ENCODE measurements around the gene CCDC141. TPM values are rescaled to one million over a fixed set of nuclear protein-coding genes. Genes with fewer than 3 reads are reported as not detected.

Gene CCDC141
- polyA plus RNA-seq, 1 donor, result 0.70 TPM

DNA sequence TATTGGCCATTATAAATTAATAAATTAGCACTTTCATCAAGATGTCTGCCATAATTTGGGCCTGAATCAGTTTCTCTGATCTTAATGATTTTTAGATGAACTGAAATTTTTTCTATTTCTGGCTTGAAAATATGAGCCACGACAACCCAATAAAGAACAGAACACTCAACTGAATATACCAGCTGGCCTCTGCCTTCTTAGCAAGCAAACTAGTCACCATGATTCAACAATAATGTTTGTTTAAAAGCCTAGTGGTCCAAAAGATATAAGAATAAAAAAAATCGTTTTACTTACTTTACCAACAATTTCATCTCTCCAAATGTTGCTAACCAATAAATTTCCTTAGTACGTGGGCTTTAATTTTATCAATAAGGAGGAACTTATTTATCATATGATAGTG is 176.0 kb downstream of the CCDC141 start:
- H3K27me3 ChIP-seq (ENCODE audit: control insufficient read depth, insufficient read depth, low read length), result no peaks in the 10 kb centered on the region
- H3K27ac ChIP-seq (ENCODE audit: low read length), result no peak overlapping the region
- no peak overlapping the region for H3K4me3 ChIP-seq (ENCODE audit: low read length)
- H3K9me3 ChIP-seq (ENCODE audit: control insufficient read depth, low read depth, low read length), result no peaks in the 10 kb centered on the region
- DNase-seq, result no peak
- H3K36me3 ChIP-seq (ENCODE audit: control insufficient read depth, insufficient read depth, low read length), result no peaks in the 10 kb centered on the region
- no peaks in the 10 kb centered on the region for H3K4me1 ChIP-seq (ENCODE audit: control insufficient read depth, insufficient read depth, low read length)
- WGBS (ENCODE audit: insufficient coverage, low lambda C conversion rate), result no CpG with 5 or more reads among the region's 3 CpGs

DNA sequence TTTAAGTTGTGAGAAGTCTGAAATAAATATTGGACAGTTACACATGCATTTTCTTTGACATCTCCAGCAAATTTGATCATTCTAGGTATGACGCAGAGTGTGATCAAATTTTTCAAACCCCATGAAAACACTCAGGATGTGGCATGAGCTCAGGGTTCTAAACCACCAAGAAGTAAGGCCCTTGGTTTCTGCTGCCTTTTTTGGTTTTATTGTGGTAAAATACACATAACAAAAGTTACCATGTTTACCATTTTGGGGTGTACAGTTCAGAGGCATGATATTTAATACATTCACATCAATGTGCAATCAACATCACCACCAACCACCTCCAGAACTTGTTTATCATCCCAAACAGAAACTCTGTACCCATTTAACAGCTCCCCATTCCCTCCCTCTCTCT is 178.4 kb downstream of the CCDC141 start:
- Histone ChIP-seq H3K36me3 (ENCODE audit: control insufficient read depth, insufficient read depth, low read length) (no peaks in the 10 kb centered on the region), H3K9me3 (ENCODE audit: control insufficient read depth, low read depth, low read length) (no peaks in the 10 kb centered on the region), H3K27me3 (ENCODE audit: control insufficient read depth, insufficient read depth, low read length) (no peaks in the 10 kb centered on the region), H3K4me1 (ENCODE audit: control insufficient read depth, insufficient read depth, low read length) (no peaks in the 10 kb centered on the region), H3K27ac (ENCODE audit: low read length) (no peak overlapping the region), H3K4me3 (ENCODE audit: low read length) (no peak overlapping the region)
- DNase-seq, result no peak
- no CpG with 5 or more reads among the region's 1 CpG for WGBS (ENCODE audit: insufficient coverage, low lambda C conversion rate)

DNA sequence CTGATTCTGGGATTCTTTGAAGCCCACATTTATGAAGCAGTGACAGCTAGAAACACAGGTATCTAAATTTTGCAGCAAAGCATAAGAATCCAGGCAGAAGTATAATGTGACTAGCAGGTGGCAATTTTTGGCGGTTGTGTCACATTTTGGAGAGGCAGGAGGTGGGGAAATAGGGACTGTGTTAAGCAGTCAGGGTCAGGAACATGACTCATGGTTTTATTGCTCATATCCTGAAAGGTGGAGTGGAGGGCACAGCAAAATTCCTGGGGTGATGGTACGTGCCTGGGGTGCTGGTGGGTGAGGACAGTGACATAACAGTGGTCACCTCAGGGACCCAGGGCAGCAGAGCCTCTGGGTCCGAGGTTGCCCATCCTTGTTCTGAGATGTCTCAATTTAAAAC is 179.2 kb downstream of the CCDC141 start:
- Histone ChIP-seq H3K4me1 (ENCODE audit: control insufficient read depth, insufficient read depth, low read length) (no peaks in the 10 kb centered on the region), H3K36me3 (ENCODE audit: control insufficient read depth, insufficient read depth, low read length) (no peaks in the 10 kb centered on the region), H3K27ac (ENCODE audit: low read length) (no peak overlapping the region), H3K4me3 (ENCODE audit: low read length) (no peak overlapping the region), H3K27me3 (ENCODE audit: control insufficient read depth, insufficient read depth, low read length) (no peaks in the 10 kb centered on the region), H3K9me3 (ENCODE audit: control insufficient read depth, low read depth, low read length) (no peaks in the 10 kb centered on the region)
- WGBS (ENCODE audit: insufficient coverage, low lambda C conversion rate), result no CpG with 5 or more reads among the region's 3 CpGs
- DNase-seq, result no peak

DNA sequence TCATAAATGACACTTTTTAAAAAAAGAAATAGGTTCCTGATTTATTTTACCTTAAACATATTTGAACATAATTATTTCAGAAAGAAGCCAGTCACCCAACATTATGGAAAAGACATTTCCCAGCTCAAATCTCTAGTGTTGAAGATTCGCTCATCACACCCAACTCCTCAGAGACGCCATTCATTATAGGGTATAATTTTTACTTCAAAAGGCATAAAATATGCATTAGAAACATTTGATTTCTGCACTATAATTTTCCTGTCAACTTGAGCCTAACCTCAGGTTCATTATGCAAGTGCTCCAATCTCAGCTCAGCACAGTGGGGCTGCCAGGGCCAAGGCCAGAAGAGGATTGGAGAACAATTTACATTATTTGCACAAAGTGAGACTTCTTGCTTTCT is 183.9 kb downstream of the CCDC141 start:
- no CpG with 5 or more reads among the region's 2 CpGs for WGBS (ENCODE audit: insufficient coverage, low lambda C conversion rate)
- H3K27ac ChIP-seq (ENCODE audit: low read length), result no peak overlapping the region
- H3K9me3 ChIP-seq (ENCODE audit: control insufficient read depth, low read depth, low read length), result no peaks in the 10 kb centered on the region

DNA sequence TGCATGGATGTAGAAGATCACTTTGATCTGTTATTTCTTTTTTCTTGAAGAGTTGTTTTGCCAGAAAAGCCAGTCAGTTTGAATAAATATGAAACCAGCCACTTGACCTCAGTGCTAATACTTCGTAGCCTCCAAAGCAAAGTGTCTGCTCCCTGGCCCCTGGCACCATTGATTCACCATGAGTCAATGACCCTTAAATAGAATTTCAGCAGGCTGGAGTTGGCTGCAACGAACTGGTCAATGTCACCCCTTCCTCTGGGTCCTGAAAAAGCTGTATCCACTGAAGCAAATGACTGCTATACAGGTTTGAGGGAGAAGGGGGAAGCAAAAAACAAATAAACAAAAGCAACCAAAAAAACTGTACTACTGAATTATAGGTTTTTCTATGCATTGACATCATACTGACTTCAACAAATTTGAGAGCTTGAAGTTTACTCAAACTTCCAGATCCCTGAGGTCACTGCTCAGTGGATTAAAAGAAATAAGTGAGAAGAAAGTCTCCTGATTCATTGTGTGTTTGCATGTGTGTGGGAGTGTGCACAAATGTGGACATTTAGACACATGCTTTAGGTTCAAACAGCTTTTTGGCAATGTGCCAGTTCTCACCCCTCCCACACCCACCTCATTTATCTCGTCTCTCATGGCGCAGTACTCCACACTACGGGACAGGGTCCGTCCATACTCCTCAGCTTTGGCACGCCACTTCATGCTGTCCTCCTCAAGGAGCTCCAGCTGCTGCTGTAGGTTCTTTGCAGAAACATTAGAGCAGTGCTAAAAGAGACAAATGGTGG is 184.6 kb downstream of the CCDC141 start:
- Histone ChIP-seq H3K4me3 (ENCODE audit: low read length) (no peak overlapping the region), H3K27ac (ENCODE audit: low read length) (no peak overlapping the region), H3K27me3 (ENCODE audit: control insufficient read depth, insufficient read depth, low read length) (no peaks in the 10 kb centered on the region), H3K4me1 (ENCODE audit: control insufficient read depth, insufficient read depth, low read length) (peaks cover 5% of the 10 kb centered on the region), H3K9me3 (ENCODE audit: control insufficient read depth, low read depth, low read length) (no peaks in the 10 kb centered on the region), H3K36me3 (ENCODE audit: control insufficient read depth, insufficient read depth, low read length) (no peaks in the 10 kb centered on the region)
- WGBS (ENCODE audit: insufficient coverage, low lambda C conversion rate), result 100% methylated on average over 1 of the region's 7 CpGs
- DNase-seq, result peak in 1 of 2 donors; percentile 9

More for the DNA sequence above, 183.9 kb downstream of the CCDC141 start:
- no peak overlapping the region for H3K4me3 ChIP-seq (ENCODE audit: low read length)
- no peaks in the 10 kb centered on the region for H3K27me3 ChIP-seq (ENCODE audit: control insufficient read depth, insufficient read depth, low read length)
- no peak for DNase-seq
- peaks cover 5% of the 10 kb centered on the region for H3K4me1 ChIP-seq (ENCODE audit: control insufficient read depth, insufficient read depth, low read length)
- no peaks in the 10 kb centered on the region for H3K36me3 ChIP-seq (ENCODE audit: control insufficient read depth, insufficient read depth, low read length)

DNA sequence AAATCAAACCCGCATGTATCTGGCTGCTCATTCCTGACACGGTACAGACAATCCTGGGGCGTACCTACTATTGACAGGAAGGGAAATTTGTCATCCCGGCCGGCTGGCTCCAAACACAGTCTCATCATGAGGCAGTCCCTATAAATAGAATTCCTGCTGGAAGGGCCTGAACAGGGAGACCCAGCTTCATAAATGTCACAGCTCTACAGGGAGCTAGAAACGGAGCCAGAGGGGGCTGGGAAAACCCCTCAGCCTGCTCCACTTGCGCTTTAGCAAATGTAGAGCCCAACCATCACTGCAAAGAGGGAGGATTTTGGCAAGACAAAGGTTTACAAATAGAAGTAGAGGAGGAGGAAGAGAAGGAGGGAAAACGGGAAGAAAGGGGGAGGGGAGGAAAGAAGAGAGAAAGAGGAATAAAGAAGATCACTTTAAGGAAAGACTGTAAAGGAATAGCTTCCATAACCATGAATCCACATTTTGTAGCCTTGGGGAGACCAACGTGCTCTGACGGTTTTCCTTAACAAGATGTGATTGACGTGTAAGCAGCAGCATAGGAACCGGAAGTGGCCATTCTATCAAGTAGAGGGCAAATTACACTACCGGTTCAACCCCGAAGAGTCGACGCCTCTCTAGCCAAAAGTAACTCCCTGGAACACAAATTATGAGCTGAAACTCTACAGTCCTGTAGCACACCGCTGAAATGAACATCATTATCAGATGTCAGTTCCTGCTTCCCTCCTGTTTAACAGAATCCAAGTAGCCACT is 185.9 kb downstream of the CCDC141 start:
- no peaks in the 10 kb centered on the region for H3K9me3 ChIP-seq (ENCODE audit: control insufficient read depth, low read depth, low read length)
- no peaks in the 10 kb centered on the region for H3K36me3 ChIP-seq (ENCODE audit: control insufficient read depth, insufficient read depth, low read length)
- peak overlapping the region; percentile 24 for H3K27ac ChIP-seq (ENCODE audit: low read length)
- WGBS (ENCODE audit: insufficient coverage, low lambda C conversion rate), result 52% methylated on average over 3 of the region's 17 CpGs
- peak; percentile 25 to 39 for DNase-seq
- H3K4me3 ChIP-seq (ENCODE audit: low read length), result no peak overlapping the region
- no peaks in the 10 kb centered on the region for H3K27me3 ChIP-seq (ENCODE audit: control insufficient read depth, insufficient read depth, low read length)
- peaks cover 5% of the 10 kb centered on the region for H3K4me1 ChIP-seq (ENCODE audit: control insufficient read depth, insufficient read depth, low read length)

DNA sequence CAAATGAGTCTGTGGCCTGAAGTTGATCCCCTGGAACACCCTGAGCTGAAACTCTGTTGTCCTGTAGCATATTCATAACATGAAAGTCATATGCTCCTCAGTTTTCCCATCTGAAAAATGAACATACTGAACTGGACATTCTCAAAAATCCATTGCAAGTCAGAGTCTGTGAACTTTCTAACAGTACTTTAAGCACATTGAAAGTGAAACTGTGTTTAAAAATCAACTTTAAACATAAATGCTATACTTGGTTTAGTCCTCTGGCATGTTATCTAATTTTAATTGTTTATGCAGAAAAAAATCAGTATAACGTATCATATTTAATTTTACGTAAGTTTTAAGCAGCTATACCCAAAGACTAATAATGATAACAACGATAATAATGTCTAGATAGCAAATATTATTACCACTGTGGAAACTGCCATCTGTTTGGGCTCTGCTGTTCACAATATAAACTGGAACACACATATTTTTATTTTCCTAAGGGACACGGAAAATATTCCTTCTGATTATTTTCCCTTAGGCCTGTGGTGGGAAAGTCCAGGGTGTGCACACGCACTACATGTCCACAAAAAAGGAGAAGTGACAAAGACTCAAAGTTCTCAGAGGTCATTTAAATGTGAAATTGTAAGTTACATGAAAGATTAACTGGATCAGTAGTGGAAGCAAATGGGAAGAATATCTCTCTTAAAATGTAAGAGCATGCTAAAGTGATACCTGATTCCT is 186.6 kb downstream of the CCDC141 start:
- H3K9me3 ChIP-seq (ENCODE audit: control insufficient read depth, low read depth, low read length), result no peaks in the 10 kb centered on the region
- H3K27ac ChIP-seq (ENCODE audit: low read length), result no peak overlapping the region
- peaks cover 5% of the 10 kb centered on the region for H3K4me1 ChIP-seq (ENCODE audit: control insufficient read depth, insufficient read depth, low read length)
- 79% methylated on average over 5 of the region's 5 CpGs for WGBS (ENCODE audit: insufficient coverage, low lambda C conversion rate)
- no peak for DNase-seq
- no peaks in the 10 kb centered on the region for H3K36me3 ChIP-seq (ENCODE audit: control insufficient read depth, insufficient read depth, low read length)
- no peaks in the 10 kb centered on the region for H3K27me3 ChIP-seq (ENCODE audit: control insufficient read depth, insufficient read depth, low read length)
- no peak overlapping the region for H3K4me3 ChIP-seq (ENCODE audit: low read length)

DNA sequence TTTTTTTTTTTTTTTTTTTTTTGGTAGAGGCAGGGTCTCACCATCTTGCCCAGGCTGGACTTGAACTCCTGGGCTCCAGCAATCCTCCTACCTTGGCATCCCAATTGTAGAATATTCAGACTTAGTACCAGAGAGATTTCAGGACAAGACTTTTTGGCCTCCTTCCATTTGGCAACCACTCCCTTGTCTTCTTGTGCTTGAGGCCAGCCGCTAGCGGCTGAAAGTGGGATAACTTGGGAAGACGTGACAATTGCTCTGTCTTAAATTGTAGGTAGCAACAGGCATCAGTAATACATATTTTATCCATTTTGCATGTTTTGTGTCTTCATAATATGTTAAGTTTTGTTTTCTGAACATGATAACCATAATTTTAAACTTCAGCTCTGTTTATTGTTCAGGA is 189.4 kb downstream of the CCDC141 start:
- H3K27ac ChIP-seq (ENCODE audit: low read length), result no peak overlapping the region
- no peak for DNase-seq
- H3K4me3 ChIP-seq (ENCODE audit: low read length), result no peak overlapping the region
- 83% methylated on average over 3 of the region's 3 CpGs for WGBS (ENCODE audit: insufficient coverage, low lambda C conversion rate)
- peaks cover 5% of the 10 kb centered on the region for H3K4me1 ChIP-seq (ENCODE audit: control insufficient read depth, insufficient read depth, low read length)
- no peaks in the 10 kb centered on the region for H3K27me3 ChIP-seq (ENCODE audit: control insufficient read depth, insufficient read depth, low read length)
- H3K36me3 ChIP-seq (ENCODE audit: control insufficient read depth, insufficient read depth, low read length), result no peaks in the 10 kb centered on the region
- H3K9me3 ChIP-seq (ENCODE audit: control insufficient read depth, low read depth, low read length), result no peaks in the 10 kb centered on the region

DNA sequence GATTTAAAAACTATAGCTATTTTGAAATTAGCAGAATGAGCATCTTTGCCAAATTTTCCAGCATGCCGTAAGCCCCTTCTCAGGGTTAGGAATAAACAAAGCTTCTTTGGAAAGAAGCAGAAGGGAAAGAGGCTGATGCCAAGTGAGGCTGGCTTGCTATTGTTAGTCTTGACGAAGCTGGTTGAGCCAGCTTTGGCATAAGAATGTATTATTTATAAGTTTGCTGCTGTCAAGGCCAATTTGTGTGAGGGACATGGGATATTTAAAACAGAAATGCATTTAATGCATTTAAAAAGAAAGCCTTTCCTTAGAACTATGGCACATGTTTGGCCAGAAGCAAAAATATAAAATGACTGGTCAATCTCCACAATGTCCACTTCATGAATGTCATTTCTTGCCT is 190.2 kb downstream of the CCDC141 start:
- Histone ChIP-seq H3K36me3 (ENCODE audit: control insufficient read depth, insufficient read depth, low read length) (no peaks in the 10 kb centered on the region), H3K27ac (ENCODE audit: low read length) (no peak overlapping the region), H3K4me3 (ENCODE audit: low read length) (no peak overlapping the region), H3K4me1 (ENCODE audit: control insufficient read depth, insufficient read depth, low read length) (peaks cover 5% of the 10 kb centered on the region), H3K27me3 (ENCODE audit: control insufficient read depth, insufficient read depth, low read length) (no peaks in the 10 kb centered on the region), H3K9me3 (ENCODE audit: control insufficient read depth, low read depth, low read length) (no peaks in the 10 kb centered on the region)
- WGBS (ENCODE audit: insufficient coverage, low lambda C conversion rate), result no CpG with 5 or more reads among the region's 2 CpGs
- DNase-seq, result no peak

DNA sequence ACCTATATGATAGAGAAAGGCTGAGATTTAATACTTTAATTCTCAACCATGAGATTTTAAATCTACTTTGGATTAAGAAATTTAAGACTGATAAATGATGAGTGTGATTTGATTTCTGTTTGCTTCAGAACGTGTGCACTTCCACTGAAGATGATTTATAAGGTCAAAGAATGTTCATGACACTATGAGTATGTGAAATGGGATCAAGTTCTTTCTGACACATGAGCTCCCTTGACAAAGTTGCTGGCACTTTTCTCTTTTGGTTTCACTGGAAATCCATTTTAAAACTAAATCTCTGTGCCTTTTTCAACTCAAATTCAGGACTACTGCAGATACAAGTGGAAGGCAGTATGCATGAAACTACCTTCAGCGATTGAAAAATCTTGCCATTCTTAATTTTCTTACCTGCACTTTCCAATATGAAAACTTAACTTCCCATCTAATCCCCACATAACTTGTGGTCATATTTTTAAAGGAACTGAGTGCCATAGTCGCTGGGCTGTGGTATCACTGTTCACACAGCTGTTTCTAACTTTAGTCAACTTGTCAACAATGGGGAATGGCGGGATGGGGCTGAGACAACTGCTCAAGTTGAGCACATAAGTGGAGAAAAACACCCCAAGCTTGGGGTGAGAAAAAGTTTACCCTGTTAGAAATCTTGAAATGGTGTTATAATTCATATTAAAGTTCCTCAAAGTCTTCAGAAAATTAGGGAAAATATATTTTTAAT is 190.9 kb downstream of the CCDC141 start:
- WGBS (ENCODE audit: insufficient coverage, low lambda C conversion rate), result 20% methylated on average over 1 of the region's 4 CpGs

More for the DNA sequence above, 190.9 kb downstream of the CCDC141 start:
- H3K36me3 ChIP-seq (ENCODE audit: control insufficient read depth, insufficient read depth, low read length), result no peaks in the 10 kb centered on the region
- H3K4me3 ChIP-seq (ENCODE audit: low read length), result no peak overlapping the region
- H3K9me3 ChIP-seq (ENCODE audit: control insufficient read depth, low read depth, low read length), result no peaks in the 10 kb centered on the region
- no peak for DNase-seq
- no peak overlapping the region for H3K27ac ChIP-seq (ENCODE audit: low read length)
- no peaks in the 10 kb centered on the region for H3K27me3 ChIP-seq (ENCODE audit: control insufficient read depth, insufficient read depth, low read length)
- H3K4me1 ChIP-seq (ENCODE audit: control insufficient read depth, insufficient read depth, low read length), result peaks cover under 1% of the 10 kb centered on the region

Data from large intestine (tissue), 3 donors.